DMS53 treated with DMSO at 0.1 percent for 48 hours (cell line): Measurements from ENCODE around the gene KMT2E.

ENCODE experiments used
- DNase-seq: peaks from one replicate; lab custom pipeline; 2025; ENCODE audit not compliant: unreplicated experiment; lab: John Stamatoyannopoulos, UW

The KMT2E gene

DNA sequence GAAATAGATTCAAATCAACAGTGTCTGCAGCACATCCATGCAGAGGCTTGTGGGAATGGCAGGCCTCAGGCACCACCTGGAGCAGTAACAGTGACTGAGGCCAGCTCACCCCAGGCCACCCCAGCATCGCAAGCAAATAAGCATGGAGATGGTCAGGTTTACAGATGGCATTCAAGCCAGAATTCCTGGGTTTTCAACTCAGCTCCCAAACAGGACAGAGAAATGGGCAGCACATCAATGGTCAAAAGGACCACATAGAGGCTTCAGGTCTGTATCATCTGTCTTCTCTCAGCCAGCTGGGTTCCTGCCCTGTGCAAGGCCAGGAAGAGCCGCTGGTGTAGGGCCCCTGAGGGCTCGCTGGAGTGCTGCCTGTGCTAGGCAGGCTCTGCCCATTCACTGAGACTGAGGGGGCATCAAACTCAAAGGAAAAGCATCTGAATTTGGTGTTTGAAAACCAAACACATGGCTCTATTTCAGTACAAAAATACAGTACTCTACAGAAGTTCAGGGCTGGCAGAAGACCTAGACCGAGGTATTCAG, 112.5 kb downstream of the KMT2E start:
- no peak for DNase-seq

- no peak for DNase-seq
Measured at GRCh38 chr7:105127179-105127578, 113.2 kb downstream of the KMT2E start.

GRCh38 chr7:105130048-105130447, 116.0 kb downstream of the KMT2E start:
- DNase-seq, result no peak

DNA sequence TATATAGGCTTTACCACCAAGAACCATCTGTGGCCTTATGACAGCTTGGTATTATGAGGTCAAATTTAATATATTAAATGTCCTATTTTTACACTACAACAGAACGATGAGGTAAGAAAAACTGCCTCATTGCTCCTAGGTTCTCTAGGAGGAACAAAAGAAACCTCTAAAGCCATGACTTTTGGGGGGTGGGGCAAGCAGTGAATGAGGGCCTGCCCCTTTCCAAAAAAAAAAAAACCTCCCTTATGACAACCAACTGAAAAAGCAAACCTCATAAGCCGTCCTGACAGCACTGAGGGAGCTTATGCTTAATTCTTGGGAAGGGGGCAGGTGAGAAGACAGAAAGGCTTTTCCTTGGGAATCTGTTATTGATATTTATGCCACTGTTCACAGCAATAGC, 116.6 kb downstream of the KMT2E start:
- DNase-seq, result no peak

DNA sequence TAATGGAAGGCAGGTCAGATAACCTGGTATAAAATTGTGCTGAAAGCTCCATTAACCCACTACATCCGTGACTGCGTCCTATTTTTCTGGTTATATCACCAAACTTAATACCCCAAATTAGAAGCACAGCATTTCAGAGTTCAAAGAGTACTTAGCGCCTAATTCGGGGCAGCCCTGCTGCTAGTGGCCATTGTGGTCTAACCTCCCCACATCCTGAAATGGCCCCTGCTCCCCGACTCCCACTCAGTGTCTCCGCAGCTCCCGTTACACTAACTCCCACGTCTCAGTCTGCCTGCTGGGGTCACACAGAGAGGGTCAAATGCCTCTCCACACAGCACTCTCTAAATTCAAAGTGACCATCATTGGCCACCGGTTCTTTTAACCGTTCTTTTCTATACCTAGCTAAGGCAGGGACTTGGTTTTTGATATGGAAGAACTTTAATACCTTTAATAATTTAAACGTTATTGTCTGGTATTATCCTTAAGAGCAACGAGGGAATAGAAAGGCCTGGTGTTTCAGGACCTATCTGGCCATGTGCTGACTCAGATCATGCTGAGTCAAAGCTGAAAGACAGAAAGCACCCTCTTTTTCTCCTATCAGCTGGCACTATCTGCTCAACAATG, 117.1 kb downstream of the KMT2E start:
- DNase-seq, result no peak

DNA sequence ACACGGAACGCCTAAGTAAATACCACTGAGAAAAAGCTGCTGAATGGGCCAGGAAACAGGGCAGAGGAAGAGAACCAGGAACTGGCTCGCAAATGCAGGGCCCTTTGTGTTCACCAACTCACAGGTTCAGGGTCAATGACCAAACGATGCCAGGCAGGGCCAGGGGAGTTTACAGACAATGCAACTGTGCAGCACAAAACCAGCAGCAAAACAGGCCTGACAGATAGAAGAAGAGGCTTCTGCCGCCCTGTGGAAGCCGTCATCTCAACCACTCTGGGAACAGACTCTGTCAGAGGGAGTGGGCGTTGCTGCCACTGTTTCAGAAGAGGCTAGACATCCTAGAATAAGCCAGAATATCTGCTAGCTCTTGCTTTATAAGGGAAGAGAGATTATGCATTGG, 117.9 kb downstream of the KMT2E start:
- DNase-seq, result no peak

DNA sequence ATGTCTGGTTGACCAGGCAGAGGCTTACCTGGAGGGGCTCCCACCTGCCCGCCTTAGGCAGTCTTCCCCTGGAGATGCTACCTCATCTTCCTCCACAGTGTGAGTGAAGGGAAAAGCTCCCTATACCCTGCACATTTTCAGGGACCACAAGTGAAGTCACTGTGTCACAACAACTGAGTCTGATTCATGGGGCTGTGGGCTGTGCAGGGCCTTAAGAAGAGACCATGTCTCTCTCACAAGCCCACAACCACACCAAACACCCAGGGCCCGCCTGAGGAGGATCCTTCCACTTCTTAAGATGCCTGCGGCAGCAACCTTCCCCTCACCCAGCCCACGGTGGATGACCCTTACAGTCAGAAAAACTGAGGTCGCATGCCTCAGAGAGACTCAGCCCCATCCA, 118.3 kb downstream of the KMT2E start:
- DNase-seq, result no peak

DNA sequence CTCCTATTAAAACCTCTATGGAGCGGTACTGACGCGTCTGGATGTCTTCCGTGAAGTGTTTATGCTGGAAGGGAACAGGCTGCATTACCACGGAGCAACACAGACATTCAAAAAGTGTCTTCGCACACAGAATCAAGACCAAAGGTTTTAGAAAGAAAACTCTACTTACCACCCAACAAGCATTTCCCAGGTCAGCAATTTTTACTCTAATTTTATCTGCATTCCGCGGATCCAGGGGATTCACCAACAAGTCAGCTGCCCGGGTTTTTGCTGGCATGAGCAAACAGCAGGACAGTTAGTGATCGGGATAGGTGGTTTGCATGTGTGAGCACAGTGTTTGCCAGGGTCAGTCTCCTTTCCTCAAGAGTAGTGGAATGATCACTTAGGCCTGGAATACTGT, 118.8 kb downstream of the KMT2E start:
- no peak for DNase-seq

DNA sequence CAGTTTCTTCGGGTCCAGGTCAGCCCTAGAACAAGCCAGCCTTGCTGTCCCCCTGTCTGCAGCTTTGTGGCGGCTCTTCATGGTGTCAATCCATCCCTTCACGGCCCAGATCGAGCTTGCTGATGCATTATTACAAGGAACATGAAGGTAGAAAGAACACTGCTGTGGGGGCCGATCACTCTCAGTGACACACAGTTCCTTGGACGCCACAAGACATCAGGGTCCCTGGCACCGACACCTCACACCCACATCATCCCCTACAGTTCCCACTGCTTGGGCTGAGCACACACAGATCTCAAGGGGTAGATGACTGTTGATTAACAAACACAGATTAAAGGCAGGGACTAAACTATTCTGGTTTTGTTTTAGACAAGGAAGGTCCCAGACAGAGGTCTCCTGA, 119.4 kb downstream of the KMT2E start:
- no peak for DNase-seq

DNA sequence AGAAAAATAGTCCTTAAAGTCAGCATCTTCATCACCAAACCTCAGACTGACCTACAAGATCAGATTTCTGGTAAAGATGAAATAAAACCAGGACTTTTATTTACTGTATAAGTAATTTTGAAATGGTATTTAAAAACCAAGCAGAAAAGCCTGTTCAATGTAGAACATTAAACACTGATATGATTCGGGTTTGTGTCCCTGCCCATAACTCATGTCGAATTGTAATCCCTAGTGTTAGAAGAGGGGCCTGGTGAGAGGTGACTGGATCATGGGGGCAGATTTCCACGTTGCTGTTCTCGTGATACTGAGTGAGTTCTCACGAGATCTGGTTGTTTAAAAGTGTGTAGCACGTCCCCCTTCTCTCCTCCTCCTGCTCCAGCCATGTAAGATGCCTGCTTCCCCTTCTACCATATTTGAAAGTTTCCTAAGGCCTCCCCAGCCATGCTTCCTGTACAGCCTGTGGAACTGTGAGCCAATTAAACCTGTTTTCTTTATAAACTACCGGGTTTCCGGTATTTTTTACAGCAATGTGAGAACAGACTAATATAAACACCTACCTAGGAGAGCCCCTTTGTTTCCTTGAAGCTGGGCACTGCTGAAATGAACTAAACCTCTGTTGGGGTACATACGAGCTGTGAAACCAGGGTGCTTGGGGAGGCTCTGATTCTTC, 120.1 kb downstream of the KMT2E start:
- DNase-seq, result no peak

DNA sequence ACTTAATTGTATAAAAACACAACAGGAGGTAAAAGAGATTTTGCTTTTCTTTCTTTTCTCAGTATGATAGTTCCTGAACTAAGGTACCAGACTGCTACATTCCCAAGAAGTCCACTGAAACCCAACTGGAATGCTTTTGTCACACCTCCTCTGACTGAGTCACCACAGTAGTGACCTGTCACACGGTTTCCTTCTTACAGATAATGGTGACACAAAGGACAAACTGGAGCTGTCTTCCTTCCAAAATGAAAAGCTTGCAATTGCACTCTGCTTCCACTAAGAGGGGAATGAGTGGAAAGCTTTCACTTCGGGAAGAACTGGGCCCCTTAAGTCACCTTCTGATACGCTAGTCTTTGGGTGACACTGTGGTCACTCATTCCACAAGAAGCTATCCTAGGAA, 122.2 kb downstream of the KMT2E start:
- no peak for DNase-seq

DNA sequence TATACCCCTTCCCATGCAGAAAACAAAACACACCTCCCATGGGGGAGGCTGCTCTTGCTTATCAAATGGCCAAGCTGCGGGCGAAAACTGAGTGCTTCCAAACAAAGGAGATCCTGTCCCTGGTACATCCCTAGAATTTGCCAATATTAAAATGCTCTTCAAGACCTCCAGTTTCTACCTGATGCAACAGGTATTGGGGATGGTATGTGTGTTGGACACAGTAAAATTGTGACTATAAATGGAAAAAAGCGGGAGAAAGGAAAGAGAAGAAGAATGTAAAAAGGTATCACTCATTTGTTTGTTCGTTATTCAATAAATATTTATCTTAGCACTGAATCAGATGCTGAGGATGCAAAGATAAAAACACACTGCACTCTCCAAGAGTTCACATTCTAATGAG, 123.9 kb downstream of the KMT2E start:
- no peak for DNase-seq

DNA sequence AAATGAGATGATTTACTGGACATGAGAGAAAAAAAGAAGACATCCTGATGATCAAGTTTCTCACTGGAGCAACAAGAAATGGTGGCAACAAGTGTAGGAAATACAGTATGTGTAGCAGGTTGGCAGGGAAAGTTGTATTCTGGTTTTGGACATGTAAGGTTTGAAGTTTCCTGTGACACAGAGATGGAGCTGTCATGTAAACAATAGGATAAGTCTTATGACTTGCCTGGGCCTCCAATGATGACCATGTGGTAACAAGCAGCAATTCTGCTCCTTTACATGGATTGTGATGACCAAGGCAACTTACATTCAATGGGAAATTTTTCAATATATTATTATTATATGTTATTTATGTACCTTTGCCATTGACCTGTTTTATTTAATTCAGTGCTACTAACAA, 125.4 kb downstream of the KMT2E start:
- no peak for DNase-seq

DNA sequence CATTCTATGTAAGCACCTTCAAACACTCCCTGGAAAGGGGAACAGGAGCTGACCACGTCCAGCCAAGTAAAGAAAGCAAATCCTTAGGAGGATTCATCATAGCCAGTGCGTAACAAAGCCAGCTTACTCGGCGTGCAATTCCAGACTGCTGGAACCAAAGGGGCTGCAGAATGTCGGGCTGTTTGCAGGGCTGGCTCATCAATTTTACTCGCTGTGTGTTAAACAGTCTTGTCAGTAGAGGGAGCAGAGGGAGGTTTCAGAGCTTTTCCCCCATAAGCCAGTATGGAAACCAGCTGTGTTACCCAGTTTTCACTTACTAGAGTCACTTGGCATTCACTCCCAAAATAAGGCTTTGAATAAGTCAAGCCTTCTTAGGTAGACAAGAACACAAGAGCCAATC, 127.1 kb downstream of the KMT2E start:
- DNase-seq, result no peak

- DNase-seq, result no peak
Measured at GRCh38 chr7:105149827-105150226, 135.8 kb downstream of the KMT2E start.

- no peak for DNase-seq
Measured at GRCh38 chr7:105151152-105151551, 137.1 kb downstream of the KMT2E start.

DNA sequence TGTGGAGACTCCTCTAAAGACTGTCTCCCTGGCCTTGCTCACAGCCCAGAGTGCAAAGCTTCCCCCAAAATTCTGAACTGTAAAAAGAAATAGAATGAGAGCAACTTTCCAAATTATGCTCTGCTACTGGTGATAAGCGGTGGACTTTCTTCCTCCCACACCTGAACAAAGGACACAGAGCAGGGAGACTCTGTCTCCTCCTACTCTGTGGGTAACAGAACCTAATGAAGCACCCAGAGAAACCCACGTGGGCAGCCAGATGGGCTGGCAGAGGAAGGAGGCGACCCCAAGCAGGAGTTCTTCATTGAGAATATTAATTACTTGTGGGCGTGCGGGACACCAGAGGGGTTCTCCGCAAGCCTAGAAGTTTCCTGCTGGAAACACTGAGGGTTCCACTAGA, 139.5 kb downstream of the KMT2E start:
- no peak for DNase-seq

DNA sequence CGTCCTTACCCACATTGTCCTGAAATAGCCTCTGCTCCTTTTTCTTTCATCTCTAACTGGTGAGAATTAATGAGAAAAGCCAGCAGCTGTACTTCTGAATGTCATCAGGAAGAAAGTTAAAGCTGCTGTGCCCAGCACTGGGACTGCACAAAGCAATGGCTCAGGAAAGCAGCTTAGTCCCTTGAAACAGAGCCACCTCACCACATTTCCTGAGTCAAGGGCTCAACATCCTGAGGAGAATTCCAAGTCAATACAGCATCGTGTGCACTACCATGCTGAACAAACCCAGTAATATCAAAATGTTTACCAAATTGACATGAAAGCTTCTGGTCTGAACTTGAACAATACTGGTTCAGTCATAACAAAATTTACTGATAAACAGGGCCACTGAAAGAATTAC, 140.1 kb downstream of the KMT2E start:
- no peak for DNase-seq

DNA sequence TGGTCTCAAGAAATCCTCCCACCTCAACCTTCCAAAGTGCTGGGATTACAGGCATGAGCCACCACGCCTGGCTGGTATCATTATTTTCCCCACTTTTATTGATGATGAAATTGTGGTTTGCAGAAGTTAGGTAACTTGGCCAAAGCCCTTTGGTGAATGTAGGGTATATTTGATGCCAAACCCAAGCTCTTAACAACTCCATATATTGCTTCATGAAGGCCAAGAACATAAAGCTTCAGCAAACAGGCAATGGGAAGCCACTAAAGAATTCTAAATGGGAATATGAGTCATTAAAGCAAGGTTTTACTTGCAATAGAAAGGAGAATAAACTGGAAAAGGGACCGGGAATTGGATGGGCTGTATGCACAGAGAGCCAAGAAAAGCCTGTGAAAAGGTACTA, 142.7 kb downstream of the KMT2E start:
- no peak for DNase-seq

DNA sequence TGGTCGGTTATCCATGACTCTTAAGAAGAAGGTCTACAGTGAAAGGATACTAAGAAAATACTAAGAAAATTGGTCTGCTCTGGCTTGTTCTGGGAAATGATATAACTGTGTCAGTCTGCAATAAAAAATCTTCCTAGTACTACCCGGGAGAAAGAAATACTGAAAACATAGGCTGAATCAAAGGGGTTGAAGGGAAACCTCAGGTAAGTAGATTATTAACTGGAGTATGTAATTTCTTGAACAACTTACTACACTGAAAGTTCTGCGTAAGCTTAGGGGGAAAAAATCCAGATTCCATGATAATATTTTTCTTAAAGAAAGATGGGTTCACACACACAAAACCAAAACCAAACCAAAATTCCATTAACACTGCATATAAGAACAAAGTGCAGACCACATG, 143.3 kb downstream of the KMT2E start:
- no peak for DNase-seq

DNA sequence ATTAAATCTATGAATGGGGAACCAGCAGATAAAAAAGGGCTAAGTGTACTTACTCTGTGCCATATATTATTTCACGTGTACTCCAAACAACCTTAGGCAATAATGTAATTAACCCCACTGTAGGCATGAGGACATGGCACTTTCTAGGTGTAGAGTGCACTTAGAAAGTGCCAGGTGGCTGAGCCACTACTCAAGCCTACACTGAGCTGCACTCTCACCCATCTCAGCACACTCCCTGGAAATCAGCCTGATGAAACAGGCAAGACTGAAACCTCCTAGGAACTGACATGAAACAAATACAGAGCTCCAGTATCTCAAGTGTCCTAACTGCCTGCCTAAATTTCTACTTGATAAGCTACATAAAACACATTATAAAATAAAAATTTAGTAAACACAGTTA, 147.4 kb downstream of the KMT2E start:
- DNase-seq, result no peak
